Transverse colon (tissue), 3 donors: Measurements from ENCODE around the gene TPSB2.

ENCODE experiments used
- POLR2A ChIP-seq: fragments of 450-650 bp; IDR thresholded peaks from one replicate; pipeline ENCODE4 v1.6.1; 2016; ENCODE audit warnings: antibody characterized with exemption, mild to moderate bottlenecking, moderate library complexity
- TF ChIP-seq, protein P1 (sequence below), 5 experiments: fragments of 200-600 bp in 3 of 5; fragments of 450-650 bp in 2 of 5; sonication (generic) in 3 of 5; IDR thresholded peaks; 1 replicate in 2 of 5; 2 replicates in 3 of 5; pipeline ENCODE4 v1.5.1; 2016 to 2017; ENCODE audit warnings: antibody characterized with exemption in 5 of 5, inconsistent platforms in 3 of 5, mild to moderate bottlenecking in 2 of 5, moderate library complexity in 1 of 5

DNA sequence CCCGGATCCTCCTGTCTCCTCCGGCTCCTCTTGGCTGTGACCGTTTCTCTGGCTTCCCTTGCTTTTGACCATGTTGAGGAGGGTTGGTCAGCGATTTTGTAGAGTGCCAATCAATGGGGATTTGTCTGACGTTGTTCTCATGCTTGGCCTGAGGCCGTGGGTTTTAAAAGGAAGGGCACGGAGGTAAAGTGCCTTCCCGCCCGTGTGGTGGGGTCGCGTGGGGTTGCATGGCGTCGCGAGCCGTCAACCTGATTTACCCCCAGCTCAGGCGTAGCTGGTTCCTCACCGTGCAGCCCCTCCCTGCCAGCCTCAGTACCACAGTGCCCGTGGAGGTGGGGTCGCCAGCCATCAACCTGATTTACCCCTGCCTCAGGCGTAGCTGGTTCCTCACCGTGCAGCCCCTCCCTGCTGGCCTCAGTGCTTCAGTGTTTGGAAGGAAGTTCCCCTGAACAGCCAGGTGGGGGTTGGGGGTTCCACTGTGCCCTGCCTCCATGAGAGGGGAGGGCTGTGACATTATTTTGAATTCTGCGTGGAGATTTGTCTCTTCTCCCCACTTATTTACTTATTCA, 15.6 kb upstream of the TPSB2 start:
- TF ChIP-seq, protein P1, sequence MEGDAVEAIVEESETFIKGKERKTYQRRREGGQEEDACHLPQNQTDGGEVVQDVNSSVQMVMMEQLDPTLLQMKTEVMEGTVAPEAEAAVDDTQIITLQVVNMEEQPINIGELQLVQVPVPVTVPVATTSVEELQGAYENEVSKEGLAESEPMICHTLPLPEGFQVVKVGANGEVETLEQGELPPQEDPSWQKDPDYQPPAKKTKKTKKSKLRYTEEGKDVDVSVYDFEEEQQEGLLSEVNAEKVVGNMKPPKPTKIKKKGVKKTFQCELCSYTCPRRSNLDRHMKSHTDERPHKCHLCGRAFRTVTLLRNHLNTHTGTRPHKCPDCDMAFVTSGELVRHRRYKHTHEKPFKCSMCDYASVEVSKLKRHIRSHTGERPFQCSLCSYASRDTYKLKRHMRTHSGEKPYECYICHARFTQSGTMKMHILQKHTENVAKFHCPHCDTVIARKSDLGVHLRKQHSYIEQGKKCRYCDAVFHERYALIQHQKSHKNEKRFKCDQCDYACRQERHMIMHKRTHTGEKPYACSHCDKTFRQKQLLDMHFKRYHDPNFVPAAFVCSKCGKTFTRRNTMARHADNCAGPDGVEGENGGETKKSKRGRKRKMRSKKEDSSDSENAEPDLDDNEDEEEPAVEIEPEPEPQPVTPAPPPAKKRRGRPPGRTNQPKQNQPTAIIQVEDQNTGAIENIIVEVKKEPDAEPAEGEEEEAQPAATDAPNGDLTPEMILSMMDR (IDR thresholded peaks at IDR 0.05): no peak
- no peak for TF ChIP-seq POLR2A
